K562 (cell line): Measurements from ENCODE around the gene HMGXB3. TPM values are rescaled to one million over a fixed set of nuclear protein-coding genes. Genes with fewer than 3 reads are reported as not detected.

ENCODE experiments used
- CCNT2 ChIP-seq: IDR thresholded peaks from 2 replicates; pipeline ENCODE4 v1.6.1; 2011; ENCODE audit warnings: borderline replicate concordance, low read depth, mild to moderate bottlenecking, moderate library complexity, mixed read lengths, low read length; ENCODE audit not compliant: insufficient read length; ENCODE audit errors: extremely low read depth
- E2F3 ChIP-seq: fragments of 250-450 bp; sonication (Bioruptor Pico); IDR thresholded peaks from 2 replicates; pipeline ENCODE4 v1.4.0; 2020; ENCODE audit warnings: mild to moderate bottlenecking
- FOXK2 ChIP-seq, 2 experiments: fragments of 450-650 bp; IDR thresholded peaks in 1 of 2; conservative IDR thresholded peaks in 1 of 2; 2 replicates each; pipeline ENCODE4 v1.6.1; 2016; ENCODE audit warnings: low read depth in 2 of 2, mild to moderate bottlenecking in 1 of 2
- JUNB ChIP-seq: fragments of 450-650 bp; formaldehyde crosslinking; conservative IDR thresholded peaks from 2 replicates; pipeline ENCODE4 v1.4.0; 2020; ENCODE audit warnings: mild to moderate bottlenecking
- MECOM ChIP-seq: fragments of 250-450 bp; sonication (Bioruptor Pico); IDR thresholded peaks from 2 replicates; pipeline ENCODE4 v1.8.0; 2022; ENCODE audit warnings: inconsistent platforms
- MTA2 ChIP-seq: fragments of 450-650 bp; IDR thresholded peaks from 2 replicates; pipeline ENCODE4 v1.6.1; 2016; ENCODE audit warnings: low read depth
- RBFOX2 ChIP-seq: fragments of 200-400 bp; formaldehyde crosslinking; IDR thresholded peaks from 2 replicates; pipeline ENCODE4 v1.6.1; 2017; ENCODE audit warnings: low read depth, mild to moderate bottlenecking, low read length, moderate library complexity
- USF1 ChIP-seq: sonication (generic); formaldehyde crosslinking; IDR thresholded peaks from 2 replicates; pipeline ENCODE4 v1.9.0; 2022; ENCODE audit warnings: mild to moderate bottlenecking, missing genetic modification reagents
- YY1 ChIP-seq, 3 experiments: IDR thresholded peaks; 2 replicates each; pipeline ENCODE4 v1.6.1; 2011; ENCODE audit warnings: low read length in 2 of 3, mild to moderate bottlenecking in 2 of 3, moderate library complexity in 2 of 3, borderline replicate concordance in 1 of 3, control low read depth in 1 of 3, low read depth in 1 of 3; ENCODE audit not compliant: insufficient read depth in 3 of 3, insufficient replicate concordance in 2 of 3, control insufficient read depth in 1 of 3, insufficient read length in 1 of 3; ENCODE audit errors: extremely low read depth in 1 of 3
- ZBTB1 ChIP-seq: sonication (generic); formaldehyde crosslinking; IDR thresholded peaks from 2 replicates; pipeline ENCODE4 v1.8.1; 2023; ENCODE audit warnings: missing genetic modification reagents, low read depth, mild to moderate bottlenecking, borderline replicate concordance
- ZBTB12 ChIP-seq: fragments of 250-450 bp; sonication (Bioruptor Pico); IDR thresholded peaks from 2 replicates; pipeline ENCODE4 v1.4.0; 2020
- ZEB2 ChIP-seq: fragments of 450-650 bp; IDR thresholded peaks from 2 replicates; pipeline ENCODE4 v1.6.1; 2016
- ZNF324 ChIP-seq: fragments of 250-450 bp; sonication (Bioruptor Pico); IDR thresholded peaks from 2 replicates; pipeline ENCODE4 v1.4.0; 2020; ENCODE audit warnings: mild to moderate bottlenecking
- ZNF431 ChIP-seq: sonication (generic); formaldehyde crosslinking; IDR thresholded peaks from 2 replicates; pipeline ENCODE4 v1.8.0; 2022; ENCODE audit warnings: mild to moderate bottlenecking, missing genetic modification reagents
- ZNF639 ChIP-seq, 2 experiments: fragments of 200-800 bp in 1 of 2; sonication (Bioruptor generic) in 1 of 2; sonication (generic) in 1 of 2; formaldehyde crosslinking in 1 of 2; IDR thresholded peaks in 1 of 2; conservative IDR thresholded peaks in 1 of 2; 2 replicates each; pipeline versions ENCODE4 v1.5.0 to v1.6.1; 2016 to 2020; ENCODE audit warnings: missing compliant biosample characterization in 1 of 2, missing genetic modification characterization in 1 of 2, missing genetic modification reagents in 1 of 2
- polyA plus RNA-seq, 8 experiments: library from polyadenylated mRNA; depleted of rRNA in 4 of 8; stranded (reverse) in 5 of 8; unstranded in 3 of 8; fragments of >200 nt; fragmentation: Nextera tagmentation in 2 of 8; fragmentation: Illumina TruSeq in 1 of 8; extraction: Ambion mirVana in 2 of 8; extraction: Trizol in 1 of 8; gene quantifications; 2 replicates each; pipeline versions ENCODE4 v1.2.1 to v1.2.3, GENCODE V29; 2011 to 2014; ENCODE audit warnings: inconsistent platforms in 1 of 8, missing spikeins in 1 of 8
- total RNA-seq, 7 experiments: library from RNA; depleted of rRNA in 6 of 7; stranded (reverse); fragments of >200 nt in 6 of 7; fragmentation: Illumina TruSeq in 2 of 7; extraction: Trizol in 2 of 7; gene quantifications; 2 replicates each; pipeline versions ENCODE4 v1.2.1 to v1.2.3, GENCODE V29; 2011 to 2021; ENCODE audit warnings: low replicate concordance in 1 of 7

The HMGXB3 gene
- total and polyA plus RNA-seq, 9 of the 15 experiments (the other 6 are each of a cell fraction or from before 2014, with no cell fraction given) = 1.8 to 44.1 (median 32.2) TPM

DNA sequence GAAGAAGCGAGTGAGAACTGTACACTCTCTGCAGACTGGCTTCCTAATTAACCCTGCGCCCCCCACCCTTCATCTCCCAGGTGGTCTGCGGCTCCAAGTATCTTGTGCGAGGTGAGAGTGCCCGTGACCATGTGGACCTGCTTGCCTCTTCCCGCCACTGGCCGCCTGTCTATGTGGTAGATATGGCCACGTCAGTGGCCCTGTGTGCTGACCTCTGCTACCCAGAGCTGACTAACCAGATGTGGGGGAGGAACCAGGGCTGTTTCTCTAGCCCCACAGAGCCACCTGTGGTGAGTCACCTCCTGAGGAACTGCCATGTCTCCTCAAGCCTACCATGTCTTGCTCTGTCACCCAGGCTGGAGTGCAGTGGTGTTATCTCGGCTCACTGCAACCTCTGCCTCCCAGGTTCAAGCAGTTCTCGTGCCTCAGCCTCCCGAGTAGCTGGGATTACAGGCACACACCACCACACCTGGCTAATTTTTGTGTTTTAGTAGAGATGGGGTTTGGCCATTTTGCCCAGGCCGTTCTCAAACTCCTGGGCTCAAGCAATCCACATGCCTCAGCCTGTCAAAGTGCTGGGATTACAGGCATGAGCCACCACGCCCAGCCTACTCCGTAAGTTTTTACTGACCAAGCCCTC lies 49.8 kb downstream of the HMGXB3 start (continued):
- TF ChIP-seq ZNF639 (CRISPR knock-in tag; conservative IDR thresholded peaks at IDR 0.05 in 1 of 2, IDR thresholded peaks at IDR 0.05 in 1 of 2) (0 out of 4 replicates have a peak, but pooled peaks of 1 of the 2 experiments have one; percentile 30), JUNB (peak; percentile 77), USF1 (CRISPR knock-in tag) (peak; percentile 57), YY1 (IDR thresholded peaks at IDR 0.05; ENCODE audit: borderline replicate concordance in 1 of 3, control insufficient read depth in 1 of 3, extremely low read depth in 1 of 3, insufficient read depth in 3 of 3, insufficient read length in 1 of 3, insufficient replicate concordance in 2 of 3, low read depth in 1 of 3, low read length in 2 of 3) (peak in 2 of 3 experiments; percentile 38 to 61), ZNF431 (CRISPR knock-in tag) (0 out of 2 replicates have a peak, but pooled peaks have one; percentile 30), ZBTB12 (CRISPR knock-in tag) (peak; percentile 51; the same call in 1 of the 2 replicates), E2F3 (peak; percentile 77; the same call in 1 of the 2 replicates), CCNT2 (peak; percentile 33), ZBTB1 (CRISPR knock-in tag) (peak; percentile 91; the same call in 1 of the 2 replicates), RBFOX2 (peak; percentile 56), FOXK2 (conservative IDR thresholded peaks at IDR 0.05 in 1 of 2, IDR thresholded peaks at IDR 0.05 in 1 of 2; ENCODE audit: low read depth in 2 of 2) (peak; percentile 72 to 75), ZEB2 (peak; percentile 97), MTA2 (peak; percentile 61; the same call in 1 of the 2 replicates), MECOM (CRISPR knock-in tag) (0 out of 2 replicates have a peak, but pooled peaks have one; percentile 17), ZNF324 (CRISPR knock-in tag) (peak; percentile 43; the same call in 1 of the 2 replicates)
